G401.6 (cell line): Measurements from ENCODE around the gene OR52I1.

ENCODE experiments used
- FAIRE-seq: peaks from 2 replicates; lab custom pipeline; 2012; peaks lifted over from hg19 to GRCh38; lab: Jason Lieb, UNC

OR52I1 gene

GRCh38 chr11:4615856-4616444, 22.1 kb downstream of the OR52I1 start:
- no peak for FAIRE-seq

DNA sequence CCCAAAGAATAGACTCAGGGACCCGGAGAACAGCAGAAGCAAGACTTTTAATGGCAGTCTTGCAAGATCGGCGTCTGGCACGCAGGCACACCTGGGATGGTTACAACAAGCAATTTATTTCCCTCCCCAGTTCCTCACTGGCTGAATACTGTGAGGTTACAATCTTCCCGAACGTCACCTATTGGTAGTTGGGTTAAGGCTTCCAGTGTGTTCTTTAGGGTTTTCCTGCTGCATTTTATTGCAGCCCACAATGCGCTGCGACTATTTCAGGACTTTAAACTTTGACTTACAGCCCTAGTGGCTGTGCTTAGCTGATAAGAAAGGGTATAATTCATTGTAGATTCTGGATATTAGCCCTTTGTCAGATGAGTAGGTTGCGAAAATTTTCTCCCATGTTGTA, 25.7 kb downstream of the OR52I1 start:
- no peak for FAIRE-seq

GRCh38 chr11:4626207-4627099, 32.6 kb downstream of the OR52I1 start:
- no peak for FAIRE-seq

- FAIRE-seq: no peak
Observed at GRCh38 chr11:4636136-4636535, 42.3 kb downstream of the OR52I1 start.

- FAIRE-seq: no peak
Observed at GRCh38 chr11:4636962-4637661, 43.3 kb downstream of the OR52I1 start, which contains the start of gene OR51D1. Gene OR51D1, plus strand, starts transcription at chr11:4637477. Its CDS starts 2,314 bp downstream, at chr11:4639791.

DNA sequence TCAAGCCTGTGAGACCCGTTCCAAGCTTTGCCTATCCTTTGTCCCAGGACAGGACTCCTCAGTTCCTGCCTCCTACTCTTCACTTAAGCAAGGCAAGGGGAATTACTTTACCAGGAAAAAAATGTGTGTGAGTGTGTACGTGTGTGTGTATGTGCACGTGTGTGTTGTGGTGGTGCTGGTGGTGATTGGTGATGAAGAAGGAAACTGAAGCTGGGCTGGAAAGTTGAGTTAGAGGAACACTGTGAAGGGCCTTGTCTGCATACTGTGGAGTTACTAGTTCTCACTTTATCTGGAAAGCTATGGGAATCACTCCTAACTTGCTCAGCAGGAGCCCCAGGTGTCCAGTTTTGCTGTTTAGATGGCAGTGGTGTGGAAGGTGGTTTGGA, 43.8 kb downstream of the OR52I1 start:
- no peak for FAIRE-seq

DNA sequence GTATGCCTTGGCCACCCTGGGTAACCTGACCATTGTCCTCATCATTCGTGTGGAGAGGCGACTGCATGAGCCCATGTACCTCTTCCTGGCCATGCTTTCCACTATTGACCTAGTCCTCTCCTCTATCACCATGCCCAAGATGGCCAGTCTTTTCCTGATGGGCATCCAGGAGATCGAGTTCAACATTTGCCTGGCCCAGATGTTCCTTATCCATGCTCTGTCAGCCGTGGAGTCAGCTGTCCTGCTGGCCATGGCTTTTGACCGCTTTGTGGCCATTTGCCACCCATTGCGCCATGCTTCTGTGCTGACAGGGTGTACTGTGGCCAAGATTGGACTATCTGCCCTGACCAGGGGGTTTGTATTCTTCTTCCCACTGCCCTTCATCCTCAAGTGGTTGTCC, 46.1 kb downstream of the OR52I1 start:
- no peak for FAIRE-seq

DNA sequence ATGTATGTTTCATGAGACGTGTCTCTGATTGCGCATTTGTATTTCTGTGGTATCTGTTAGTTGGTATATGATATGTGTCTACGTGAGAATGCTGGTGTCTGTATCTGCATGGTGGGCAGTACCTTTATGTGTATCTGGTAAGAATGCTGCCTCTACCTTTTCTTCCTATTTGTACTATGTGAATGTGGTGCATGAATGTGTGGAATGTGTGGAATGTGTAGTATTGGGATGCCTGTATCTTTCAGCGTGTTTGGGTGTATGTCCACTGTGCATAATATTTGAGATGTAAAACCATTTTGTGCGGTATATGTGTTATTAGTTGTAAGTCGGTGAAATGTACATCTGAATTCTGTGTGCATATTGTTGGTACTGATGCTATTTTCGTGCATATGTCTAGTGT, 47.7 kb downstream of the OR52I1 start:
- FAIRE-seq: no peak

- no peak for FAIRE-seq
Observed at GRCh38 chr11:4642043-4642442, 48.2 kb downstream of the OR52I1 start.

- no peak for FAIRE-seq
Observed at GRCh38 chr11:4643076-4643475, 49.2 kb downstream of the OR52I1 start.

GRCh38 chr11:4643682-4644081, 49.8 kb downstream of the OR52I1 start, which contains the start of gene OR51E1:
Gene OR51E1, plus strand, starts transcription at chr11:4643982. Its CDS starts 8,545 bp downstream, at chr11:4652527.
- FAIRE-seq: no peak

DNA sequence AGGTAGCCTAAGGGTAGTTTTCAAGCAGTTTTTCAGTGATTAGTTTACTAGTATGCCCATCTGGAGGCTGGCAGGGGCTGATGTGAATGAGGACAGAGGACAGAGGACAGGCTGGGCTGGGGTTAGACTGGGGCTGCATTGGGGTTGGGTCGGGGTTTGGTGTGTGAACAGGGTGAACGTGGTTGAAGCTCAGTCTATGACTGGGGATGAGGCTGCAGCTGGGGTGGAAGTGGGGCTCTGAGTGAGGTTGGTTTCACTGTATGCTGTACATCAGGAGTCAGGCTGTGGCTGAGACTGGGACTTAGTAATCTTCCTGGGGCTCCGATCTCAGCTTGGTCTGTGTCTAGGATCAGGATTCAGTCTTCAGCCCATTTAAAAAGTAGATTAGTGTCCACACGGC, 50.4 kb downstream of the OR52I1 start:
- FAIRE-seq: no peak
